HG02973 (cell line): ENCODE measurements around the gene MPRIP.

Source experiments
- ATAC-seq: cut with Tn5 transposase; IDR thresholded peaks from one replicate; pipeline ENCODE4 v1.9.1; 2021; ENCODE audit warnings: moderate library complexity; ENCODE audit not compliant: unreplicated experiment

Gene MPRIP

DNA sequence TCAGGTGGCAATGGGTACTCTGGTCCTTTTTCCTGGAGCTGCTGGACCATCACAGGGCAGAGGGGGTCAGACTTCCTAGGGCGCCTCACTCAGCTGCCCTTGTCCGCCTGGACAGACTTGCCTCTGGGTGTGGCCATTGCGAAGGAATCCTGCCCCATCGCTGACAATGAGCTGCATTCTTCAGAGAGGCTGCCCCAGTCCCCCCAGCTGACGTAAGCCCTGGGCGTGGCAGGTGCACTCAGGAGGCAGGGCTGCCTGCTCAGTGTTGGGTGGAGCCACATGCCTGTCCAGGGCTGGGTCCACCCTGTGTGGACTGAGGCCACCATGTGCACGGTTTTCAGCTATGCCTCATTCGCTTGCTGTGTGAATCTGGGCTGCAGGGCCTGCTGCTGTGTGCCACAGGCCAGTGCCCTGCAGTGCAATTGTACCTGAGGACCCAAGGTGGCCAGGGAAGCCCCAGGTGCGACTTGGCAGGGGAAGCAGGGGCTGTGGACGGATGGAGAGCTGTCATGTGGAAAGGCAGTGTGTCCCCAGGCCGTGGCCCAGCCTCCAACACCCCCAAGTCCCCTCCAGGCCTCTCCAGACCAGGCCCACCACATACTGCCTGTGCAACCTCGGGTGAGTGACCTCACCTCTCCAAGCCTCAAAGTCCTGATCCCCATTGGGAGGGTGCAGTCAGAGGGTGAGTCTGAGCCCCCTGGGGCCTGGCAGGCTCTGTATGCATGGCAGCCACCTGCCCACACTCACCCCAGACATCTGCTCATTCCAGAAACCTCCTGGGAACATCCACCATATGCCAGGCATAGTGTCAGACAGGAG, 14.0 kb upstream of the MPRIP start:
- ATAC-seq: no peak

DNA sequence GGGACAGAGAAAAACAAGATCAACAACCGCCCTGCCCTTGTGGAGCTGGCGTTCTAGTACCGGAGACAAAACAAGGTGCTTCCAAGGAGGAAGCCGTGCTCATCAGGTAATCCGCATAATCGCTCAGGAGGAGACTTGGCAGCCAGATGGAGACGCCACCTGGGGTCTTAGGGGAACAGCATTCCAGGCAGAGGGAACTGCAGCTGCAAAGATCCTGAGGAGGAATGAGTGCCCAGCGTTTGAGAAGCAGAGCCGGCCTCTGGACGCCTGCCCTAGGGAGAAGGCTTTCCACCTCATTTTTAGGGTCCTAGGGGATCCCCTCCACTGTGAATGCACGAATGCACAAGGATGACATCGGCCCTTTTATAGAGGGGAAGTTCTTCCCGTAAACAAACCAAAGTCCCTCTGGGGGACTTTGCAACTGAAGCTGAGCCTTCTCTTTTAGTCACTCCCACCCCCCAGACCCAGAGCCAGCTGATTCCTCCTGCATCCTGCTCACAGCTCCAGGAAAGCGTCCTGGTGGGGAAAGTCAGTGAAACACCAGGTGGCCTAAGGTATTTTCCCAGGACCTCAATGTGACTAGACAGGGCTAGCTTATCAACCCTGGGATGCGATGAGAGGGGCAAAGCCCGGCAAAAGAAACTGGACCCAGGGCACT, 13.2 kb upstream of the MPRIP start:
- ATAC-seq: no peak

- ATAC-seq: no peak
Observed at GRCh38 chr17:17029938-17030337, 12.3 kb upstream of the MPRIP start.

GRCh38 chr17:17030515-17031211, 11.6 kb upstream of the MPRIP start:
- no peak for ATAC-seq

GRCh38 chr17:17032131-17032692, 10.0 kb upstream of the MPRIP start:
- no peak for ATAC-seq

GRCh38 chr17:17033466-17033865, 8.8 kb upstream of the MPRIP start:
- no peak for ATAC-seq

DNA sequence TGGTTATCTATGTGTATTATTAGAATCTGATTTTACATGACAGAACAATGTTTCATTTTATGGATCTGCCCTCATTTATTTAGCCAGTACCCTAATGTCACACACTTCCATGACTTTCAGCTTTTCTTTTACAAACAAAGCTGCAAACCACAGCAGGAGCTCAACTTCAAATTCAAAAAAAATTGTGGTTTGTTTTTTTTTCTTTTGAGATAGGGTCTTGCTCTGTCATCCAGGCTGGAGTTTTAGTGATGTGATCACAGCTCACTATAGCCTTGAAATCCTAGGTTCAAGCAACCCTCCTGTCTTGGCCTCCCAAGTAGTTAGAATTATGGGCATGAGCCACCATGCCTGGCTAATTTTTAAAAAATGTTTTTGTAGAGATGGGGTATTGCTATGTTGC, 8.2 kb upstream of the MPRIP start:
- ATAC-seq: no peak

DNA sequence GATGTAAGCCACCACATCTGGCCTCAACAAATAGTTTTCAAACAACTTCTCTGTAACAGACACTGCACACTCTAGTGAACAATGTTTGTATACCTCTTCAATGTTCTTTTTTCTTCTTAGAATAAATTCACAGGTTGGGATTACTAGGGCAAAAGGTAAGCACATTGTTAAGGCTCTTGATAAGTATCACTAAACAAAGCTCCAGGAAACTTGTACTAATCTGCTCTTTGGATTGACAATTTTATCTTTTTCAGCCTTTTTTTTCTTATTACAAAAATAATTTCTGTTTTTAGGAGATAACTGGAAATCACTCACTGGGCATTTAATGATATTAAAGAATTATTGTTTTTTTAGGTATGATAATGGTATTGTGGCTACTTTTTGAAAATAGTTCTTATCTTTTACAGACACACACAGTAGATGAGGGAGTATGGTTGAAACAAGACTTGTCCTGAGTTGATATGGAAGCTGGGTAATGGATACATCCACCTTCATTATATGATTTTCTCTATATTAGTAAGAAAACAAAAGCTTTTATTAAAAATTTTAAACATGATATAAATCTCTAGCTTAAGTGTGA, 7.7 kb upstream of the MPRIP start:
- ATAC-seq: no peak

- ATAC-seq: no peak
Observed at GRCh38 chr17:17035490-17035889, 6.8 kb upstream of the MPRIP start.

GRCh38 chr17:17035920-17036523, 6.2 kb upstream of the MPRIP start:
- ATAC-seq: no peak

GRCh38 chr17:17036524-17036998, 5.7 kb upstream of the MPRIP start:
- no peak for ATAC-seq

DNA sequence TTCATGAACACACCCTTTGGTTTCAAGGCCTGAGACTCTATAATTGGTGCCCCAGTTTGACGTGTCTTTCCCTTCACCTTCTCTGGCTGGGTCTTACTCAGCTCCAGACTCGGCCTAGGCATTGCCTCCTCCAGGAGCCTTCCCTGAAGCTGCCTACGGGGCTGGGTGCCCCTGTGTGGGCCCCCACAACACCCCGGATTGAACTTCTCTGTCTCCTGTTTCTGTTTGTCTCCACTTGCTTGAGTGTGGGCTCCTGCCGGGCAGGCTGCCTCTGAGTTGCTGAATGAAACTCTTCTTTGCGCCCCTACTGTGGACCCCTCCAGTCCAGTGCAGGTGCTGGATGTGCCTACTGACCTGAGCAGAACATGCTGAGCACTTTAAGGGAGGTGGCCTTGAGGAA, 2.3 kb upstream of the MPRIP start:
- no peak for ATAC-seq

DNA sequence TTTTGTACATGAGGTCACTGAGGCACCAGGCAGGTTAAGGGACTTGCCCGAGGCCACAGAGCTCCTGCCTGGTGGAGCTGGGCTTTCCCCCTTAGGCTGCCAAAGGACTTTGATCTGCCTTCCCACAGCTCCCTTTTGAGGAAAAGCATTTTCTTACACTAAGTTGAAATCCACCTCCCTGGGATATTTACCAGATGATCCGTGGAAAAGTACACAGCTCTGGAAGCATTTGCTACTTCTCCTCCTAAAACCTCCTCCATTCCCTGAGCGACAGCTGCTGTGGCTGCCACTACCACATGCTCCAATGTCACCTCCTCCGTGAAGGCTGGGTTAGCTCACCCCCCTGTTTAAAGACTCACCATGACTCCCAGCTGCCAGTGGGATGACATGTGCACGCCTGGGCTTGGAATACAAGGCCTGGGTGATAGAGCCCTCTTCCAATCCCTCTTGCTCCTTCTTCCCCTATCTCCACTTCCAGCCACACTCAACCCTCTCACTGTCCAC, 1.2 kb upstream of the MPRIP start:
- ATAC-seq: no peak

DNA sequence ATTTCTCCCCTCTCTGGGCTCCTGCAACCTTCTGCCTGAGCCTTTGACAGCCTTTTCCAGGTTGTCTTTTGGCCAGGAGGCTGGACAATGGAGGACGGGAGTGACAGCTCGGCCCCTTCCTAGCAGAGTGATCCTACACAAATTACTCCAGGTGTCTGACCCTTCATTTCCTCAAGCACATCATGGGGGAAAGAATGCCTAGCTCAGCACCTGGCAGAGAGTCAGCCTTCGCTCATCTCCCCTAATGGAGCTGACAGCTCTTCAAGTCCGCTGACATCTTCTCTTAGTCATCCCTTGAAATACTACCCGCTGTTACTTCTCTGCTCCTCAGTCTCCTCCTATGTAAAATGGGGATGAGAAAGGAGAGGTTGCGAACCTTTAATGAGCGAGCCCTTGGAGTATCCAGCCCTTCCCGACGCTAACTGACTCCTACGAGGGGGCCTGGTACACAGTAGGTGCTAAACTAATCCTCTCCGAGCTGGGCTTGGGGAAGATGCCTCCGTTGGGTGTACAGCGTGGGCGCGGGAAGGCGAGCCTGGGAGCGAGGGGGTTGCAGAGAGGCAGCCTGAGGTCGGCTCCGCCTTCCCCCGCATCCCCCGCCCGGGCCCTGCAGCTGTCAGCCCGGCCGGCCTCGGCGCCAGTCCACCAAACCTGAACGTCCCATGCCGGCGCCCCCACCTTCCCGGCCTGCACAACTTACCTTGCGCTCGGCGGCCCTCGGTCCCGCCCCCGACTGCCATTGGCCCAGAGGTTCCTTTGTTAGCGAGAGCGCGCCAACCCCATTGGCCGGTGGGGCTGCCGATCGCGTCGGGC, 480 bp upstream of the MPRIP start:
- ATAC-seq: peak; percentile 83

- peak; percentile 1 for ATAC-seq
Observed at GRCh38 chr17:17042851-17043460, 699 bp downstream of the MPRIP start.

- no peak for ATAC-seq
Observed at GRCh38 chr17:17043461-17044271, 1.4 kb downstream of the MPRIP start.

DNA sequence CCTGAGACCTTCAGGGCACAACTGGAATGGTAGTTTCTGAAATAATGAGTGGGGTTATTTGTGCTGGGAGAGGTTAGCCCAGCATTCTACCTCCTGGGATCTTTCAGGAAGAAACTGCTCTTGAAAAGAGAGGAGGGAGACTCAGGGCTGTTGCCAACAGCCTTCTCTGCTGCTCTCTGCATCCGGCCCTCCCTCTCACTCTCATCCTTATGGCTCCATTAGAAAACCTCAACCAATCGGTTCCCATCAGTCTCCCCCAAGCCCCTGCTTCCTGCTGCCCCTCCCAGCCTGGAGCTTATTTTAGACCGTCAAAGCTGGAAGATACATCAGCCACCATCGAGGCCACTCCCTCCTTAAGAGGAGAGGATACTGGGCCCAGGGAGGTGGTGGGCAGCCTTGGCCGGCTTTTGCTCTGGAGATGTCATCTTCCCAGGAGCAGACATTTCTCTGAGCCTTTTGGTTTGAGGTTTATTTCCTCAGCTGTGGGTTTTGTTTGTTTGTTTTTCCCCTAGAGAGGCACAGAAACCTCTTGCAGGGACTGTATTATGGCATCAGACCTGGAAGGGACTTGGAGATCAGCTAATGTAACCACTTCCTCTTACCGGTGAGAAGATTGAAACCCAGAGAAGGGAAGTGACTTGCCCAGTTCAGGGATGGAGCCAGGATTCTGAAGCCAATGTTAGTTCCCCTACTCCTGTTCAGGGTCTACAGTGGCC, 2.7 kb downstream of the MPRIP start:
- no peak for ATAC-seq

GRCh38 chr17:17048106-17048505, 5.8 kb downstream of the MPRIP start:
- no peak for ATAC-seq
